Fibroblast of the aortic adventitia (primary cell): ENCODE measurements around the gene ILRUN. TPM values are rescaled to one million over a fixed set of nuclear protein-coding genes. Genes with fewer than 3 reads are reported as not detected.
"Not testable (repeated sequence)": the region's sequence is repeated elsewhere in the genome, so short reads cannot be mapped to it uniquely, and the experiment has no call there.

Experiments
- DNase-seq: peaks from one replicate; pipeline ENCODE4 v3.0.0-alpha.2; 2010; ENCODE audit warnings: low read depth
- H3K4me3 ChIP-seq: 2 replicates; pipeline ENCODE4 v1.5.1; 2011; ENCODE audit warnings: low read depth, mild to moderate bottlenecking, control low read depth, low read length, moderate library complexity
- small RNA-seq: library from RNA; depleted of rRNA; stranded (forward); fragments of <200 nt; gene quantifications from one replicate; pipeline ENCODE3, GENCODE V24; 2012
- total RNA-seq: library from RNA; depleted of rRNA; stranded (reverse); fragments of >200 nt; gene quantifications from 2 replicates; pipeline ENCODE4 v1.2.3, GENCODE V29; 2012; ENCODE audit warnings: low replicate concordance
- TF ChIP-seq, protein P1 (sequence below): IDR thresholded peaks from 2 replicates; pipeline ENCODE4 v1.5.1; 2011; ENCODE audit warnings: mild to moderate bottlenecking, low read length, control low read depth, inconsistent platforms; ENCODE audit not compliant: insufficient read depth

Gene ILRUN
- total RNA-seq, 1 donor, result 39.0 TPM

DNA sequence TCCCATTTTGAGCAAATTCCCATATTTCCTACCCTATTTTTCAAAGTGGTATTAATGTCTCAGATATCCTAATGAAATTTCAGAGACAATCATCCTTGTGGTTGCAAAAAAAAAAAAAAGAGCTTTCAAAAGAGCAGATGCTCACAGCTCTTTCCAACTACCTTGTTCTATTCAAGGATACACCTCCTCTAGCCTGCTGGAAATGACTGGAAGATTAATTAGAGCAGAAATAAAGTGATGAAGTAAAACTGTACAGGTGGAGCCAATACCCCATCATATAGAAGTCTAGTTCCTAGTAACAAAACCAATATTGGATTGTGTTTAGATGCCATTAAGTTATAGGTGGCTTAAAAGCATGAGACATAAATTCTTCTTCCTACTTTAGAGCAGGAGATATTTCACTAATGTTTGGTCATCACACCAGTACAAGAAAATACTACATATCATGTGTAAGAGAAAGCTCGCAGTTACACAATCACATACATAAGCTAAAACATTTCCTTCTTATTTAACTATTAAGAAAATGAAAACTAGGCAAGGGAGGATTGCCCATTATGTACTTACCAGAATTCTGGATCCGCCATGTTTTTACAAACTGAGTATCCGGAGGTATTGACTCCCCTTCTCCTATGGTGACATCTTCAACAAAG lies 42.4 kb downstream of the ILRUN start:
- DNase-seq, result no peak
- TF ChIP-seq, protein P1, sequence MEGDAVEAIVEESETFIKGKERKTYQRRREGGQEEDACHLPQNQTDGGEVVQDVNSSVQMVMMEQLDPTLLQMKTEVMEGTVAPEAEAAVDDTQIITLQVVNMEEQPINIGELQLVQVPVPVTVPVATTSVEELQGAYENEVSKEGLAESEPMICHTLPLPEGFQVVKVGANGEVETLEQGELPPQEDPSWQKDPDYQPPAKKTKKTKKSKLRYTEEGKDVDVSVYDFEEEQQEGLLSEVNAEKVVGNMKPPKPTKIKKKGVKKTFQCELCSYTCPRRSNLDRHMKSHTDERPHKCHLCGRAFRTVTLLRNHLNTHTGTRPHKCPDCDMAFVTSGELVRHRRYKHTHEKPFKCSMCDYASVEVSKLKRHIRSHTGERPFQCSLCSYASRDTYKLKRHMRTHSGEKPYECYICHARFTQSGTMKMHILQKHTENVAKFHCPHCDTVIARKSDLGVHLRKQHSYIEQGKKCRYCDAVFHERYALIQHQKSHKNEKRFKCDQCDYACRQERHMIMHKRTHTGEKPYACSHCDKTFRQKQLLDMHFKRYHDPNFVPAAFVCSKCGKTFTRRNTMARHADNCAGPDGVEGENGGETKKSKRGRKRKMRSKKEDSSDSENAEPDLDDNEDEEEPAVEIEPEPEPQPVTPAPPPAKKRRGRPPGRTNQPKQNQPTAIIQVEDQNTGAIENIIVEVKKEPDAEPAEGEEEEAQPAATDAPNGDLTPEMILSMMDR, result no peak
- H3K4me3 ChIP-seq, result no peak overlapping the region

DNA sequence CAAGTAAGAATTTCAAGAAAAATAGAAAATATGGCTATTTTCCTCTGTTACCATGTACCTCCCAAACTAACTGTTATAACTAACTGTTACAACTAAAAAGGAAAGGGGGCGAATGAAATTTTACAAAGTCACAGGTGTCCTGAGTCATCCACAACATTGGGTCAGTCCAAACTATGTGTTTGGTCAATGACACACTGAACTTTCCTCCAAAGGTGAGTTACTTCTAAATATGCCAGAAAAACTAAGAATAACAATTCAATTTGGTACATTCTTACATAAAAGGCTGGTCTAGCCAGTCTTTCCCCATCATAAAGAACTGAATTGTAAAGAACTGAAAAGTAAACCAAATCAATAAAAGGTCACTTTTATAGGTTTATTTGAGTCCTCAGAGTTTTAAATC lies 44.3 kb downstream of the ILRUN start:
- DNase-seq, result no peak
- TF ChIP-seq, protein P1, result no peak
- H3K4me3 ChIP-seq, result no peak overlapping the region

DNA sequence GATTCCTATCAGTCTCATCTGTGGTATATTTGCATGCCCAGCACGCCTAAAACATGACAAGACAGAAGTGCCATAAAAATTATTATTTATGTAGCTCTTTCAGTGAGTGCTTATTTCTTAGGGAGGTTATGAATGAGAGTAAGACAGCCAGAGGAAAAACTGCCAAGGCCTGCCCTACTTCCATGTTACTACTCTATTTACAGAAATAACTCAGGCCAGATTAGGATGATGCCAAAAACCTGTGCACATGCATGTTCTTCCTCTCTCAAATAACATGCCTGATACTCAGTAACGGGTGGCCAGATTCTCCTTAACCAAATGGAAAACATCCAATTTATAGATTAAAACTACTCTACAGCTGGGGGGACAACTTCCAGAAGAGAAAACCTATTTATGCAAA lies 45.7 kb downstream of the ILRUN start:
- TF ChIP-seq, protein P1, result no peak
- no peak overlapping the region for H3K4me3 ChIP-seq
- DNase-seq, result no peak

DNA sequence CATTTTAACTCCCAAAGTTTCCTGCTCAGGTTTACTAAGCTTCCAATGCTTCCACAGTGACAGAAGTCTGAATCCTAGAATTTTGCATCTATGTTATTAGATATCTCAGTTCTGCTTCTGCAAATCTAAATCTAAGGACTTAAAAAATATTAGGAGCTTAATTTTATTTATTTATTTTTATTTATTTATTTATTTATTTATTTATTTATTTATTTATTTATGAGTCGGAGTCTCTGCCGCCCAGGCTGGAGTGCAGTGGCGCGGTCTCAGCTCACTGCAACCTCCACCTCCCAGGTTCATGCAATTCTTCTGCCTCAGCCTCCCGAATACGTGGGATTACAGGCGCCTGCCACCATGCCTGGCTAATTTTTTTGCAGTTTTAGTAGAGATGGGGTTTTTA lies 46.3 kb downstream of the ILRUN start:
- not testable (repeated sequence) for DNase-seq, H3K4me3 ChIP-seq

DNA sequence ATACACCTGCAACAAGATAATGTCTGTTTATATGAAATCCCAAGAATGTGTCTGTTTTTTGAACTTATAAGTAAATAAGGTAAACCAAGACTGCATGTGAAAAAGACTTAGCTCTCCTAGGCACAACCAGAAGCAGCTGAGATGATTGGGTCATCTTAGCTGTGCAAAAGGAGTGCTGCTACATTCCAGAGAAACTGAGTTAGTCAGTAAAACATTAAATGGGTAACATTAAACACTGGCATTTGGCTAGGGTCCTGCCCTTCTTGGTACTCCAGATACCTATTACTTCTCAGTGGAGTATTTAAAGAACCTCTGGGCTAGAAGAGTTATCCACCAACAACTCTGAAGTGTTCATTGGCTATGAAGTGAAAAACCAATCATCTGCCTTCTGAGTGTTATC lies 47.8 kb downstream of the ILRUN start:
- no peak for DNase-seq
- no peak overlapping the region for H3K4me3 ChIP-seq
- TF ChIP-seq, protein P1, result no peak

Small RNA genes lying within 50 kb of the gene (small RNA-seq; reads per million reads assigned to genes)
- 0.19 reads per million for gene RN7SL200P

Other genes starting within 250 kb of the ILRUN start
- gene PACSIN1, start 230.7 kb downstream of the ILRUN start, total RNA-seq, result not detected in 2 replicates
- not detected in 2 replicates for gene SPDEF, start 140.4 kb downstream of the ILRUN start, total RNA-seq
- gene SNRPC, start 60.7 kb upstream of the ILRUN start, total RNA-seq, result 23.7 and 73.5 TPM in 2 replicates
- gene BLTP3A, start 95.3 kb upstream of the ILRUN start, total RNA-seq, result 3.4 and 8.9 TPM in 2 replicates
- 14.1 and 19.3 TPM in 2 replicates for gene TAF11, start 191.3 kb upstream of the ILRUN start, total RNA-seq
- 7.6 and 8.8 TPM in 2 replicates for gene ANKS1A, start 192.5 kb upstream of the ILRUN start, total RNA-seq